NOMO-1 treated with dmso at 0.1 percent for 144 hours (cell line): ENCODE data around the gene ZNF350.
"Not testable (repeated sequence)": the region's sequence is repeated elsewhere in the genome, so short reads cannot be mapped to it uniquely, and the experiment has no call there.

ENCODE experiments used
- DNase-seq: peaks from one replicate; lab custom pipeline; 2025; ENCODE audit not compliant: unreplicated experiment; lab: John Stamatoyannopoulos, UW

The ZNF350 gene

DNA sequence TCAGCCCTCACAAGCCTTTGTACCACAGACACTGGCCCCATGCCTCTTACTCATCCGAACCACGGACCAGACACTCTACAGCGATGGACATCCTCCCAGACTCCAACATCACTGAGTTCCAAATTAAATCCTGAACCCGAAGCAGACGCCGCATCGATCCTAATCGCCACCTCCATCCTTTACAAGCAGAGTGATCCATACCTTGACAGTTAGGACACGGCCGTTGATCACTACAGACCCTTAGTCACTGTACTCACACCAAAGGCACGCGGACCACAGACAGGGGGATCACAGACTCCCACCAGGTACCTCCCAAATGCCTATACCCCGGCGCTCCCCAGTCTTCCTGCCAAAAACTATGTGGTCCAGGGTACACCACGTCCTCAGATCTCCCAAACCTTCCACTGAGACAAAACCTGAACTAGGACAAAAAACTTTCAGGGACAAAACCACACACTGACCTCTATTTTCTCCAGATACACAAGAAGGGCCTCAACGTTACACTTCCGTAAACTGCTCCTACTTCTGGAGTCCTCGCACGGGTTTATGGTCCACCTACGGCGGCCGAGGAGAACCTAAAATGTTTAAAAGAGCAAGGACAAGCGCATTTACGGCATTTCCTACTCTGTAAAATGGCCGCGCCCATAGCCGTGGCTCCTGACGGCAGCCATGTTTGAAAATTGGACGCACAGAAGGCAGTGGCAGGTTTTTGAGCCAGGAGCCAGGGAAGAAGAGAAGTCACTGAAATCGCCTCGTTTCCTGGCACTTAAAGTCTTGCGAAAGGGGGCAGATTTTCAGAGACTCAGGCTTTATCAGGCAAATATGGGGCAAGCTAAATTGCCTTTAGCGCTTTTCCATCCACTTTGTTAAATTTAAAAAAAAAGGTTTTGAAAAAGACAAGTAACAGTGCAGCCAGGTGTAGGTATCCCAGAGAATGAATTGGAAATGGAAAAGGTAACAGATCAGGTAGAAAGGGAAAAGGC, at the start of gene ZNF350:
Gene ZNF350 (minus strand): TSS at position 532 of the 983 bp plus-strand sequence. CDS start 12,480 bp downstream, outside the sequence.
- DNase-seq = peak; percentile 94

DNA sequence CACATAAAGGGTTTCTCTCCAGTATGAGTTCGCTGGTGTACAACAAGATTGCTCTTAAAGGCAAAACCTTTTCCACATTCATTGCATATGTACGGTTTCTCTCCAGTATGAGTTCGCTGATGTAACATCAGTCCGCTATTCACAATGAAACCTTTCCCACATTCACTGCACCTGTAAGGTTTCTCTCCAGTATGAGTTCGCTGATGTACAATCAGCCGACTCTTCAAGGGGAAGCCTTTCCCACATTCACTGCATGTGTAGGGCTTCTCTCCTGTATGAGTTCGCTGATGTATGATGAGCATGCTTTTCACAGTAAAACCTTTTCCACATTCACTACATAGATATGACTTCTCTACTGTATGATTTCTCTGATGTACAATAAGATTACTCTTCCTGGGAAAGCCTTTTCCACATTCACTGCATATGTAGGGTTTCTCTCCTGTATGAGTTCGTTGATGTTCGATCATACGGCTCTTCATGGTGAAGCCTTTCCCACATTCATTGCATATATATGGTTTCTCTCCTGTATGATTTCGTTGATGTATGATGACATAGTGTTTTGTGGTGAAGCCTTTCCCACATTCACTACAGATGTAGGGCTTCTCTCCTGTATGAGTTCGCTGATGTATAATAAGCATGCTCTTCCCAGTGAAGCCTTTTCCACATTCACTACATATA, 47.5 kb upstream of the ZNF350 start:
- no peak for DNase-seq

DNA sequence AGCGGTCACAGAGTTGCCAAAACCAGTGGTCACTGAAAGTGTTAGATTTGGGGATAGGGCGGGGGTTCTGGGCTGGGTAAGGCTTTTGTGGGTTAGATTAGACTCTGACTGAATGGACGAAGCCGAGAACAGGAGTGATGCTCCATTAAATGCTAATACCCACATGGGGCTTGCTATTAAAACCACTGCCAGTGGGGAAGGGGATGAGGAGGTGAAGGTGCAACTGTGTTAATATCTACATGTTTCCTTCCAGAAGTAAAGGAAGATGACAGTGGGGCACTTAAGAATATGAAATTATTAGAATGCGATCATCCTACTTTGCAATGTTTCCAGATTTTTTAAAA, 42.1 kb upstream of the ZNF350 start:
- peak; percentile 27 for DNase-seq

DNA sequence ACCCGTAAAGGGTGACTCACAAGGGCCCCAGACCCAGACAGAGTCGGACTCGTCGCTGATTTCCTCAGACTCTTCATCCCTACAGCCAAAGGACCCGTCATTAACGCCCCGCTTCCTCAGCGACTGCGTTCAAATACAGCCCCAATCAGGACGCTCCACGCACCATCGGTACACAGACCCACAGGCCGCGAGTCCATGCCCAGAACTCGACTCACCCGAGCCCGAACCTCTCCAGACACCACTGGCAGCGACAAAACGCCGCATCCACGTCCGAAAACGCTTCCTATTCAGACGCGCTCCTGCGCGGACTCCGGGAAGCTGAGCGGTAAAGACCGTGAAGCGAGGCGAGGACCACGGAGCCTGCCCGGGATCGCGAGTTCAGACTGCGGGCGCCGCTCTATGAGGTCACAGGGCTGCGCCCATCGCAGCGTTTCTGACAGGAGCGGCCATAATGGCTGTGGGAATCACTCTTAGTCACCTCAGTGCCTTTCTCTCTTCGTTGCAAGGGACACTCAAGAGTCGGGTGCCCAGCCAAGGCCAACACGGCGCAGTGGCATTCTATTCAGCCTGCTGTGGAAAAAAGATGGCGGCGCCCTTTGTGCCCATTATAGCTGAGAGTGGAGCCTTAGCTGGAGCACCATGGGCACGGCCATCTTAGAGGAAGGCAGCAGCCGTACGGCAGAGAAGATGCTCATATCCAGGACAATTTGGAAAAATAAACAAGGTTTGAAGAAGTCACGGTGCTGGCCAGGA, 41.6 kb upstream of the ZNF350 start, which contains the start of gene ZNF614:
Gene ZNF614 (minus strand): TSS at position 353 of the 753 bp plus-strand sequence. CDS start 2,634 bp downstream, outside the sequence.
- DNase-seq = peak; percentile 80

DNA sequence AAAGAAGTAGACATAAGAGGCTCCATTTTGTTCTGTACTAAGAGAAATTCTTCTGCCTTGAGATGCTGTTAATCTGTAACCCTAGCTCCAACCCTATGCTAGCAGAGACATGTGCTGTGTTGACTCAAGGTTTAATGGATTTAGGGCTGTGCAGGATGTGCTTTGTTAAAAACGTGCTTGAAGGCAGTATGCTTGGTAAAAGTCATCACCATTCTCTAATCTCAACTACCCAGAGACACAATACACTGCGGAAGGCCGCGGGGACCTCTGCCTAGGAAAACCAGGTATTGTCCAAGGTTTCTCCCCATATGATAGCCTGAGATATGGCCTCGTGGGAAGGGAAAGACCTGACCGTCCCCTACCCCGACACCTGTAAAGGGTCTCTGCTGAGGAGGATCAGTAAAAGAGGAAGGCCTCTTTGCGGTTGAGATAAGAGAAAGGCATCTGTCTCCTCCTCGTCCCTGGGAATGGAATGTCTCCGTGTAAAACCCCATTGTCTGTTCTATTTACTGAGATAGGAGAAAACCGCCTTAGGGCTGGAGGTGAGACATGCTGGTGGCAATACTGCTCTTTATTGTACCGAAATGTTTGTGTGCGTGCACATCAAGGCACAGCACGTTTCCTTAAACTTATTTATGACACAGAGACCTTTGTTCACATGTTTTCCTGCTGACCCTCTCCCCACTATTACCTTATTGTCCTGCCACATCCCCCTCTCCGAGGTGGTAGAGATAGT, 39.8 kb upstream of the ZNF350 start:
- DNase-seq = not testable (repeated sequence)

DNA sequence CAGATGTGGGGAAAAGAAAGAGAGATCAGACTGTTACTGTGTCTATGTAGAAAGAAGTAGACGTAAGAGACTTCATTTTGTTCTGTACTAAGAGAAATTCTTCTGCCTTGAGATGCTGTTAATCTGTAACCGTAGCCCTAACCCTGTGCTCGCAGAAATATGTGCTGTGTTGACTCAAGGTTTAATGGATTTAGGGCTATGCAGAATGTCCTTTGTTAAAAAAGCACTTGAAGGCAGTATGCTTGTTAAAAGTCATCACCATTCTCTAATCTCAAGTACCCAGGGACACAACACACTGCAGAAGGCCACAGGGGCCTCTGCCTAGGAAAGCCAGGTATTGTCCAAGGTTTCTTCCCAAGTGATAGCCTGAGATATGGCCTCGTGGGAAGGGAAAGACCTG, 37.8 kb upstream of the ZNF350 start:
- not testable (repeated sequence) for DNase-seq

DNA sequence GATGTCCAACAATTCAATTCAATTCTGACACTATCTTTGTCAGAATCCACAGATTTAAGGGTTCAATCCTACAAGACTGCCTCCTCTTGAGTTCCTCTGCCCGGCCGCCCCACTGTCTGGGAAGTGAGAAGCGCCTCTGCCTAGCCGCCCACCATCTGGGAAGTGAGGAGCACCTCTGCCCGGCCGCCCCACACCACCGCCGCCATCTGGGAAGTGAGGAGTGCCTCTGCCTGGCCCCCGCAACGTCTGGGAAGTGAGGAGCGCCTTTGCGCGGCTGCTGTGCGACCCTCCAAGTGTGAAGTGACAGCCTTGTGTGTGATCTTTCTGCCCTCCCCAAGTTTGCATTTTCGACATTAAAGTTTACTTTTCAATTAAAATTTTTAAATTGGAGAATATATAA, 35.6 kb upstream of the ZNF350 start:
- no peak for DNase-seq

DNA sequence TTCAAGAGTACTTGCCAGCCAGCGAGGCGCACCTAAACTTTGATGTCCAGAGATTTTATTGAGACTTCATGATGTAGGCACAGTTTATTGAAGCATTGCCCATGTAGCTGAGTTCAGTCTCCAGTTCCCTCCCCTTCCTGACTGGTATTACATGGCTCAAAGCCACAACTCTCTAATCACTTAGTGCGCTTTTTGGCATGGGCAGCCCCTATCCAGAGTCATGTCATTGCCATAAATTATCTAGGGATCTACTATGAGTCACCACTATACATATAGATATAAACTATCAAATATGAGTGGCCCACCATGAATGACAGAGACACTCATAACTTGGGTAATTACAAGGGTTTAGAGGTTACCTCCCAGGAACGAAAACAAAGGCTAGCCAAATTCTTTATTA, 33.9 kb upstream of the ZNF350 start:
- no peak for DNase-seq

DNA sequence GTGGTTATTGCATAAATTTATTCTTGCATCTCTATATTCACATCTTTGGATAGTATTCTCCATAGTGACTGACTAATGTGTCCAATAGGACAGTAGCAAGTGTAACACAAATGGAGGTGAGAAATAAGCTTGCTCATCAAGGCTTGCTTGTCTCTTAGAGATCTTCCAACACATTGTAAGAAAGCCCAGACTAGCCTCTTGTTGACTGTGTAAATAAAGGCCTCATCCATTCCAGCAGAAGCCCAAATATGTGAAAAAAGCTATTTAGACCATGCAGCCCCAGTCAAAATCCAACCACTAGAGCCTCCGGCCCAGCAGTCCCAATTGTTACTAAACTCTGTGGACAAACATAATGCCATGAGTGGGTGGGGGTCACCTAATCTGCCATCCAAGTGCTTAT, 24.0 kb upstream of the ZNF350 start:
- no peak for DNase-seq

DNA sequence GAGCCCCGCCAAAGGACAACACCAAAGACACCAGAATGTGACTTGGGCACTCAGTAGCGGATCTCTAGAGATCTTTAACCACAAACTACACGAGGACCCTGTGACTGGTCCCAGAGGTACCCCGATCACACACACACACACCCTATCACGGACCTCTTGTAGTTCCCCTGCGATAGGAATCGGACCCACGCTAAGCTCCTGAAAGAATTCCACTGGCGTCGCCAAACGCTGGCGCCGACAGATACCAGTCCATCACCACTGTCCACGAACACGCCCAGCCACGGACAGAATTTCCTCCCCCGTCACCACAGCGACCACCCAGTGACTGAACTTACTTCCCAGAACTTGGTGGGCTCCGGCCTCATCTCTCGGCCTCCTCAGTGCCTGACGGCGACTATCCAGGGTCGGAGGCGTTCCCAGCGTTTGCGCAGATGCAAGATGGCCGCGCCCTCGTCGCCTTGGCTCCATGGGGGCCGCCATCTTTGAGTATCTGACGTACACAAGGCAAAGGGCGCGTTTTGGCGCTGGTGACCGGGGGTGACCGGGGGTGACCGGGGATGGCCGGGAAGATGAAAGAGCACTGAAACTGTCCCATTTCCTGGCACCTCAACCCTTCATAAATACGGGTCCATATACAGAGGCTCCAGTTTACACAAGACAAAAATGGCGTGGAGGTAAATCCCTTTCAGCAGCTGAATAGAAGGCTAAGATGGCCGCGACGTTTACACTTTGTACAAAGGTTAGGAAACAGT, 21.3 kb upstream of the ZNF350 start, which contains the start of gene ZNF615:
Gene ZNF615 (minus strand): TSS at position 406 of the 752 bp plus-strand sequence. CDS start 4,500 bp downstream, outside the sequence.
- peak; percentile 71 for DNase-seq

DNA sequence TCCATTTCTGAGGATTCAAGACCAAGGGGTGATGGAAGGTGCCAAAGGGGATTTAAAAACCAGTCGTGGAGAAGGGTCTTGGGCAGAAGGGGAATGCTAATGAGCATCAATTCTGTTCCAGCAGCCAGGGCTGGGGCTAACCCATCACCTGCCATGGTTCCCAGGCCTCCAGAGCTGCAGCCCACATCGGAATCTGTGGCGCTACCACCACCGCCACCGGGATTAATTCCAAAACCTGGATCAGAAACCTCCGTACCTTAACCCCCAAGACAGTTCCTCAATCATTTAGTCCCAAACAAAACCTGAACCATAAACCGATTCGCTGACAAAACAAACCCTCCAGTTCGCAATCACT, 20.8 kb upstream of the ZNF350 start:
- DNase-seq = no peak

DNA sequence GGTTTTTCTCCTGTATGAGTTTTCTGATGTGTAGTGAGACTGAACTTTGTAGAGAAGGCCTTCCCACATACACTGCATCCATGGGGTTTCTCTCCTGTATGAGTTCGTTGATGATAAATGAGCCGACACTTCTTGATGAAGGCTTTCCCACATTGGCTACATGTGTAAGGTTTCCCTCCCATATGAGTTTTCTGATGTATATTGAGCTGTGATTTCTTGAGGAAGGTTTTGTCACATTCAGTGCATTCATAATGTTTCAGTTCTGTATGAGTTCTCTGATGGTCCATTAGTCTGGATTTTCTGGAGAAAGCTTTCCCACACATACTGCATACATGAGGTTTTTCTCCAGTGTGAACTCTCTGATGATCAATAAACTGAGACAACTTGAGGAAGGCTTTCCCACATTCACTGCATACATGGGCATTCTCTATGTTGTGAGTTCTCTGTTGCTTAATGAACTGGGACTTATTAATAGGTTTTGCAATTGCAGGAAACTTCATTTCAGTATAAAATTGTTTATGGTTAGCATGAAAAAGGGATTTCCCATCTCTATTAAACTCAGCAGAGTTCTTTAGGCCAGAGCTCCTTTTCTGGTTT, 7.5 kb upstream of the ZNF350 start:
- no peak for DNase-seq

DNA sequence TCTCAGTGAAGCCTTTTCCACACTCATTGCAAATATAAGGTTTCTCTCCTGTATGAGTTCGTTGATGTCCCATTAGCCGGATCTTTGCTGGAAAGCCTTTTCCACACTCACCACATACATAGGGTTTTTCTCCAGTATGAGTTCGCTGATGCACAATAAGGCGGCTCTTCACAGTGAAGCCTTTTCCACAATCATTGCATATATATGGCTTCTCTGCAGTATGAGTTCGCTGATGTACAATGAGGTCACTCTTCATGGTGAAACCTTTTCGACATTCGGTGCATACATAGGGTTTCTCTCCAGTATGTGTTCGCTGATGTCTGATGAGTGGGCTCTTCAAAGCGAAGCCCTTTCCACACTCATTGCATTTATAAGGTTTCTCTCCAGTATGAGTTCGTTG, 6.8 kb upstream of the ZNF350 start:
- no peak for DNase-seq

DNA sequence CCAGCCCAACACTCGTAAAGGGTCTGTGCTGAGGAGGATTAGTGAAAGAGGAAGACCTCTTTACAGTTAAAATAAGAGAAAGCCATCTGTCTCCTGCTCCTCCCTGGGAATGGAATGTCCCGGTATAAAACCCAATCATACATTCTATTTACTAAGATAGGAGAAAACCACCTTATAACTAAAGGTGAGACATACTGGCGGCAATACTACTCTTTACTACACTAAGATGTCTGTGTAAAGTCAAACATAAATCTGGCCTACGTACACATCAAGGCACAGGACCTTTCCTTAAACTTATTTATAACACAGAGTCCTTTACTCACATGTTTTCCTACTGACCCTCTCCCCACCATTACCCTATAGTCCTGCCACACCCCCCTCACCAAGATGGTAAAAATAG, 3.3 kb downstream of the ZNF350 start:
- no peak for DNase-seq

DNA sequence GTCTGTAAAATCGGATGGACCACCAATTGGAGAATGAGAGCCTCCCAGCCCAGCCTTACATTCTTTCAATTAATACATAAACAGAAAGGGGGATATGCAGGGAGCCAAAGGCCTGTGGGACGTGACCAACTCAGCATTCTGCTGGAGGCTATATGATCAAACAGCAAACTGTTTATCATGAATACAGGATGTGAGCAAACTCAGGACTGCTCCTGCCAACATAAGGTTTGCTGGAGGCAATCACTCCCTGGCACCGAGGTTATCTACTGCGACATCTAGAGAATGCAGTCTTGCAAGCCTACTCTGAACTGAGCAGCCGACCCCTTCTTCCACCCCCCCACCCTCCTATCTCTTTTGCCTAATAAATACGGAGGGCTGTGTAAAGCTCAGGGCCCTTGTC, 5.7 kb downstream of the ZNF350 start:
- not testable (repeated sequence) for DNase-seq

DNA sequence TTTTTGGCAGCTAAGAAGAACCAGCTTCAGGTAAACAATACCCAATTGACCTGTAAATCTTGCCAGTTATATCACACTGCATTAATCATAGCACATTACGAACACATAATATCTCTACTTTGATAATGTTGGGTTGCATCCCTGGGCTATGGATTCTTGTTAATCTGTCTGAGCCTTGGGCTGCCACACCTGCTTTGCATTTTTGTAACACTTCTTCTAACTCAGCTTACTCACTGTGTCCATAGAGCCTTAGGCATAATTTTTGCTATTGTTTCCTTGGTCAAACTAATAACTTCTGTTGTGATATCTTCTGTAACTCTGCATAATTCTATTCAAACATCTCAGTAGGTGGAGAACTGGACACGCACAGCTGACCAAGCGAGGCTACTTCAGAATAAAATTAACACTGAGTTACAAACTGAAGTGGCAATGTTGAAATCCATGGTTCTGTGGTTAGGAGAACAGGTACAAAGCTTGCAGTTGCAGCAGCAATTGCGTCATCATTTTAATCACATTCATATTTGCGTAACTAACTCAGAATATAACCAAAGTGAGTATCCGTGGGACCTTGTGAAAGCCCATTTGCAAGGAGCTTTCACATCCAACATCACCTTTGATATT, 6.4 kb downstream of the ZNF350 start:
- no peak for DNase-seq

DNA sequence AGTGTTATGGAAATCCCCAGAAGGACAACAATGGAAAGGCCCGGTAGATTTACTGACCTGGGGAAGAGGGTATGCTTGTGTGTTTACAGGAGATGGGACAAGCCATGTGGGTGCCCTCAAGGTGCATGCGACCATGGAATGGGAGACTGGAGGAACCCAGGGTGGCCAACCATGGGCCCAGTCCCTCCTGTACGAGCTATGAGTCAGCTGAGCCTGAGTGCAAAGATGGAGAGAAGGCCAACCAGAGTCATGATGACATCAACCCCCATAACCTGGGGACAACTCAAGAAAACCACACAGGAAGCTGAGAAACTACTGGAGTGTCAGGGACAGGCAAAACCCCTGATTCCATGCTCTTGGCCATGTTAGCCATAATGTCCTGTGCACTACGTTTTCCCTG, 7.8 kb downstream of the ZNF350 start:
- DNase-seq = no peak

DNA sequence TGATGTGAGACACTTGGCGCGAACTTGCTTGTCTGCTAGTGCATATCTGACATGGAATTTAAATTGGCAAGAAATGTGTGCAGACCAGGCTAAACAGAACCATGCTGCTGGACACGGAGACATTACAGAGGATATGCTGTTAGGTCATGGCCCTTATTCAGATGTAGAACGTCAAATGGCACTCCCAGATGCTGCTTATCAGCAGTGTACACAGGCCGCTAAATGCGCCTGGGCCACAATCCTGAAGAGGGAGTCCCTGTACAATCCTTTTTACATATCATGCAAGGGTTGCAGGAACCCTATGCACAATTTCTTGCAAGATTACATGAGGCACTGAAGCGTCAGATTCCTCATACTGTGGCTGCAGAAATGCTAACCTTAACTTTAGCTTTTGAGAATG, 9.3 kb downstream of the ZNF350 start:
- no peak for DNase-seq

DNA sequence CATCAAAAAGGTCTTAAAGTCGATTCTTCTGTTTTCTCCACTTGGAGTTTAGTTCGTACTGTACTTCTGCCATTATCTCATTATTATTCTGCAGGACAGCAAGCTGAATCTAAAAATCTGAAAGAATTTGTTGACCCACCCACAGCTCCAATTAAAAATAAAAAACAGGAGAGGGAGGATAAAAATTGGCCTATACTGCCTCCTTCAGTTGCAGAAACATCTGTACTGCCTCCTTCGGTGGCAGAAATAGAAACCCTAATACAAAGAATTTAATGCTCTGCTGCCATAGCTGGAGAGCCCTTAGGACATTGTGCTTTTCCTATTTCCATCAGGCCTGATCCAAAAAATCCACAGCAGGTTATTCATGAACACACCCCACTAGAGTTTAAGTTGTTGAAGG, 9.8 kb downstream of the ZNF350 start:
- no peak for DNase-seq
